Peyer's patch (tissue), 4 donors: Measurements from ENCODE around the gene JOSD2. TPM values are rescaled to one million over a fixed set of nuclear protein-coding genes. Genes with fewer than 3 reads are reported as not detected.

Source experiments
- DNase-seq, 3 donors: peaks; one replicate each; pipeline ENCODE4 v3.0.0-alpha.2; 2017 to 2019
- H3K27ac ChIP-seq, 4 donors: fragments of 200-600 bp; sonication (generic); one replicate each; pipeline ENCODE4 v1.5.1; 2016 to 2019
- H3K27me3 ChIP-seq, 2 donors: fragments of 200-600 bp; sonication (generic); one replicate each; pipeline ENCODE4 v1.5.1; 2019
- H3K36me3 ChIP-seq, 3 donors: fragments of 200-600 bp; sonication (generic); one replicate each; pipeline ENCODE4 v1.5.1; 2016 to 2019
- H3K4me1 ChIP-seq, 4 donors: fragments of 200-600 bp; sonication (generic); one replicate each; pipeline ENCODE4 v1.5.1; 2016 to 2019
- H3K4me3 ChIP-seq, 4 donors: fragments of 200-600 bp; sonication (generic); 1 replicate in 3 of 4; 2 replicates in 1 of 4; pipeline ENCODE4 v1.5.1; 2016 to 2019; ENCODE audit warnings: mild to moderate bottlenecking in 1 of 4
- H3K9me3 ChIP-seq, 4 donors: fragments of 200-600 bp; sonication (generic); one replicate each; pipeline ENCODE4 v1.5.1; 2016 to 2019; ENCODE audit warnings: mild to moderate bottlenecking in 1 of 4
- CTCF ChIP-seq, 6 experiments: fragments of 450-650 bp in 4 of 6; fragments of 200-600 bp in 2 of 6; sonication (generic) in 1 of 6; IDR thresholded peaks; one replicate each; pipeline ENCODE4 v1.5.1; 2017 to 2019; ENCODE audit warnings: antibody characterized with exemption in 6 of 6, mild to moderate bottlenecking in 3 of 6, moderate library complexity in 1 of 6
- POLR2A ChIP-seq, 2 donors: fragments of 450-650 bp; IDR thresholded peaks; one replicate each; pipeline ENCODE4 v1.5.1; 2017; ENCODE audit warnings: antibody characterized with exemption in 2 of 2, mild to moderate bottlenecking in 2 of 2, moderate library complexity in 2 of 2
- total RNA-seq, 4 donors: library from RNA; depleted of rRNA; stranded (reverse); fragments of >200 nt; gene quantifications; one replicate each; pipeline ENCODE4 v1.1.0, GENCODE V29; 2016

Gene JOSD2
- total RNA-seq, result 10 to 100 TPM; 10.7 to 41.3 (median 26.6) TPM

DNA sequence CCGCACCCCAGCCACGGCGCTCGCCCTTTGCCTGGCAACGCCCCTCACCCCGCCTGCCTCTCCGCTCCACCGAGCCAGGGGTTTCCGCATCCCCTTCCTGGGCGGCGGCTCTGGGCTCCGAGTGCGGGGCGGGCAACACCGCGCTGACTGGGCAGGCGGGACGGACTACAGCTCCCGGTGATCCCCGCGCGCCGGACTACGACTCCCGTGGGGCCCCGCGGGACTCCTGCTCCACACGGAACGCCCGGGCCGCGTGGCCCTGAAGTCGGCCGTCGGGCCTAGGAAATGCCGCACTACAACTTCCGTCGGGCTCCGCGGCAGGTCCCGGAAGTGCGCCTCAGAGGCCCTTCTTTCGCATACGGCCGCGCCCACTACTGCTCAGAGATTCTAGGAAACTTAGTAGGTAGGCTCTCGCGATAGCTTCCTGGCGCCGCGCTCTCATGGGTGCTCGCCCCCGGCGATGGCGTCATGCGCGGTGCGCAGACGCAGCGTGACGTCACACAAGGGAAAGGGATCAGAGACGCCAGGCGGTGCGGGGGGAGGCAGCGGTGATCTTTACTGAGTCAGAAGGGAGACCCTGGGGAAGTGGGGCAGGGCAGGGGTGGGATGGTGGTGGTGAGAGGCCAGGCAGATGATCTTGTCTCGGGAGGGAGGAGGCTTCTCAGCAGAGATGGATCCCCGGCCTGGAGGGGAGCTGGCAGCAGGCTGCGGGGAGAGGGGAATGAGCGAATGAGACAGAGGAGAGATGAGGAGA lies at the start of gene JOSD2:
Gene JOSD2, minus strand, starts transcription at position 123 of the 754 bp plus-strand sequence. CDS start 760 bp downstream, outside the sequence.
- H3K27ac ChIP-seq, result peak within 1 kb of the TSS; percentile 66 to 81 (median 76)
- H3K27me3 ChIP-seq, result no peaks in the 10 kb centered on the region
- H3K9me3 ChIP-seq, result no peaks in the 10 kb centered on the region
- peak in 1 of 6 experiments; percentile 0 for TF ChIP-seq CTCF (IDR thresholded peaks at IDR 0.05)
- TF ChIP-seq POLR2A (IDR thresholded peaks at IDR 0.05), result peak in 1 of 2 donors; percentile 76
- DNase-seq, result peak; percentile 98 to 100 (median 99)
- H3K36me3 ChIP-seq, result no peaks in the 10 kb centered on the region
- H3K4me3 ChIP-seq, result peak within 1 kb of the TSS; percentile 47 to 91 (median 72)
- peaks cover 0 to 8% (median 3%) of the 10 kb centered on the region in 4 donors for H3K4me1 ChIP-seq

DNA sequence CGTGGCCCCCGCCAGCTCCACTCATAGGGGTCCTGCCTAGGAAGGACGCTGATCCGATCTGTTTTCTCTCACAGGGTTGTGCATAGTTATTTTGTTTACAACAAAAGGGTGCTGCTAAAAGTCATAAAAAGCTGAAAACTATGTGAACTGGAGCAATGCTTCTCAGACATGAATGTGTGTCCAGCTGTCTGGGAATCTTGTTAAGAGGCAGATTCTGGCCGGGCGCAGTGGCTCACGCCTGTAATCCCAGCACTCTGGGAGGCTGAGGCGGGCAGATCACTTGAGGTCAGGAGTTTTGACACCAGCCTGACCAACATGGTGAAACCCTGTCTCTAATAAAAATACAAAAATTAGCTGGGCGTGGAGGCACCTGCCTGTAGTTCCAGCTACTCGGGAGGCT lies 48.6 kb upstream of the JOSD2 start:
- H3K27ac ChIP-seq, result no peak overlapping the region
- peaks cover 0 to 5% of the 10 kb centered on the region in 2 donors for H3K27me3 ChIP-seq
- TF ChIP-seq POLR2A (IDR thresholded peaks at IDR 0.05) (no peak), CTCF (IDR thresholded peaks at IDR 0.05) (no peak)
- H3K36me3 ChIP-seq, result no peaks in the 10 kb centered on the region
- no peak overlapping the region for H3K4me3 ChIP-seq
- peaks cover 0 to 14% (median 5%) of the 10 kb centered on the region in 4 donors for H3K4me1 ChIP-seq
- H3K9me3 ChIP-seq, result no peaks in the 10 kb centered on the region
- no peak for DNase-seq

GRCh38 chr19:50558449-50558848 lies 47.5 kb upstream of the JOSD2 start:
- H3K27me3 ChIP-seq, result peaks cover 0 to 5% of the 10 kb centered on the region in 2 donors
- no peak for TF ChIP-seq CTCF (IDR thresholded peaks at IDR 0.05)
- TF ChIP-seq POLR2A (IDR thresholded peaks at IDR 0.05), result no peak

GRCh38 chr19:50558039-50558438 lies 47.0 kb upstream of the JOSD2 start:
- Histone ChIP-seq H3K36me3 (no peaks in the 10 kb centered on the region), H3K9me3 (no peaks in the 10 kb centered on the region), H3K4me3 (no peak overlapping the region), H3K4me1 (peaks cover 0 to 14% (median 5%) of the 10 kb centered on the region in 4 donors), H3K27ac (no peak overlapping the region), H3K27me3 (peaks cover 0 to 5% of the 10 kb centered on the region in 2 donors)
- DNase-seq, result no peak
- TF ChIP-seq CTCF (IDR thresholded peaks at IDR 0.05), result no peak
- TF ChIP-seq POLR2A (IDR thresholded peaks at IDR 0.05), result no peak

More at GRCh38 chr19:50558449-50558848, 47.5 kb upstream of the JOSD2 start:
- H3K9me3 ChIP-seq, result no peaks in the 10 kb centered on the region
- DNase-seq, result no peak
- H3K4me3 ChIP-seq, result no peak overlapping the region
- no peak overlapping the region for H3K27ac ChIP-seq
- no peaks in the 10 kb centered on the region for H3K36me3 ChIP-seq
- peaks cover 0 to 14% (median 5%) of the 10 kb centered on the region in 4 donors for H3K4me1 ChIP-seq

- Histone ChIP-seq H3K4me3 (peak overlapping the region in 1 of 4 donors; percentile 46), H3K4me1 (peaks cover 0 to 14% (median 5%) of the 10 kb centered on the region in 4 donors), H3K36me3 (no peaks in the 10 kb centered on the region), H3K27me3 (peaks cover 0 to 5% of the 10 kb centered on the region in 2 donors), H3K9me3 (no peaks in the 10 kb centered on the region), H3K27ac (peak overlapping the region in 1 of 4 donors; percentile 42)
- TF ChIP-seq POLR2A (IDR thresholded peaks at IDR 0.05) (no peak), CTCF (IDR thresholded peaks at IDR 0.05) (no peak)
- no peak for DNase-seq
Measured at GRCh38 chr19:50557009-50557613, 46.1 kb upstream of the JOSD2 start.
